ENCODE data around the gene GNGT1. TPM values are rescaled to one million over a fixed set of nuclear protein-coding genes. Genes with fewer than 3 reads are reported as not detected.

Gene GNGT1
- total RNA-seq, 1 experiment from 2014 or later: 0.63 TPM

DNA sequence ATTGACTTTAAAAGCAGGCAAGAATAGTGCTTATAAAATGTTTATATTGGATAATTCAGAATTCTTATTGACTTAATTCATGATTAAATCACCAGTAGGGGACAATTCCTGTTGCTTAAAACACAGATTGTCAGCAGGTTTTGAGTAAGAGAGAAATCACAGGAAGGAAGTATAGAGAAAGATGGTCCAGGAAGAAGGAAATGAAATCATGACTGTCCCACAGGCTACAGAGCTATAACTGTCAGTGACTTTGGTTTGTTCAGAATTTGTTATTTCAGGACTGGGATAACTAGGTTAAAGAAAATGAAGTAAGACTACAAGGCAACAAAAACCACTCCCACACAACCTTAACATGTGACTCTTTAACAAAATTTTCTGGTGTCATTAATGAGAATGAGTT is 6.8 kb downstream of the GNGT1 start:
- ATAC-seq (no peak), DNase-seq (ENCODE audit: low spot score) (no peak)
- Mint-ChIP-seq H3K9me3 (no peaks in the 10 kb centered on the region), H3K4me1 (no peaks in the 10 kb centered on the region), H3K4me3 (no peak overlapping the region), H3K27ac (no peak overlapping the region), H3K36me3 (no peaks in the 10 kb centered on the region), H3K27me3 (ENCODE audit: low read depth) (no peaks in the 10 kb centered on the region)
- POLR2A ChIA-PET: no interaction called here
- CTCF ChIA-PET: no interaction called here
- TF ChIP-seq IRF2 (CRISPR knock-in tag; IDR thresholded peaks at IDR 0.05; ENCODE audit: borderline replicate concordance, low read depth) (no peak), ATF1 (CRISPR knock-in tag; IDR thresholded peaks at IDR 0.05) (no peak), TEAD4 (CRISPR knock-in tag; IDR thresholded peaks at IDR 0.05) (no peak), CBFB (CRISPR knock-in tag; IDR thresholded peaks at IDR 0.05; ENCODE audit: low read depth) (no peak), ESRRA (CRISPR knock-in tag; IDR thresholded peaks at IDR 0.05; ENCODE audit: borderline replicate concordance) (no peak), HMGA2 (CRISPR knock-in tag; IDR thresholded peaks at IDR 0.05) (no peak), TCF7 (CRISPR knock-in tag; IDR thresholded peaks at IDR 0.05; ENCODE audit: low read depth) (no peak), MYBL2 (CRISPR knock-in tag; IDR thresholded peaks at IDR 0.05) (no peak), ZNF671 (CRISPR knock-in tag; IDR thresholded peaks at IDR 0.05) (no peak)
- TF ChIP-seq, protein P1, sequence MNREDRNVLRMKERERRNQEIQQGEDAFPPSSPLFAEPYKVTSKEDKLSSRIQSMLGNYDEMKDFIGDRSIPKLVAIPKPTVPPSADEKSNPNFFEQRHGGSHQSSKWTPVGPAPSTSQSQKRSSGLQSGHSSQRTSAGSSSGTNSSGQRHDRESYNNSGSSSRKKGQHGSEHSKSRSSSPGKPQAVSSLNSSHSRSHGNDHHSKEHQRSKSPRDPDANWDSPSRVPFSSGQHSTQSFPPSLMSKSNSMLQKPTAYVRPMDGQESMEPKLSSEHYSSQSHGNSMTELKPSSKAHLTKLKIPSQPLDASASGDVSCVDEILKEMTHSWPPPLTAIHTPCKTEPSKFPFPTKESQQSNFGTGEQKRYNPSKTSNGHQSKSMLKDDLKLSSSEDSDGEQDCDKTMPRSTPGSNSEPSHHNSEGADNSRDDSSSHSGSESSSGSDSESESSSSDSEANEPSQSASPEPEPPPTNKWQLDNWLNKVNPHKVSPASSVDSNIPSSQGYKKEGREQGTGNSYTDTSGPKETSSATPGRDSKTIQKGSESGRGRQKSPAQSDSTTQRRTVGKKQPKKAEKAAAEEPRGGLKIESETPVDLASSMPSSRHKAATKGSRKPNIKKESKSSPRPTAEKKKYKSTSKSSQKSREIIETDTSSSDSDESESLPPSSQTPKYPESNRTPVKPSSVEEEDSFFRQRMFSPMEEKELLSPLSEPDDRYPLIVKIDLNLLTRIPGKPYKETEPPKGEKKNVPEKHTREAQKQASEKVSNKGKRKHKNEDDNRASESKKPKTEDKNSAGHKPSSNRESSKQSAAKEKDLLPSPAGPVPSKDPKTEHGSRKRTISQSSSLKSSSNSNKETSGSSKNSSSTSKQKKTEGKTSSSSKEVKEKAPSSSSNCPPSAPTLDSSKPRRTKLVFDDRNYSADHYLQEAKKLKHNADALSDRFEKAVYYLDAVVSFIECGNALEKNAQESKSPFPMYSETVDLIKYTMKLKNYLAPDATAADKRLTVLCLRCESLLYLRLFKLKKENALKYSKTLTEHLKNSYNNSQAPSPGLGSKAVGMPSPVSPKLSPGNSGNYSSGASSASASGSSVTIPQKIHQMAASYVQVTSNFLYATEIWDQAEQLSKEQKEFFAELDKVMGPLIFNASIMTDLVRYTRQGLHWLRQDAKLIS (CRISPR knock-in tag; IDR thresholded peaks at IDR 0.05; ENCODE audit: borderline replicate concordance): no peak
- TF ChIP-seq, protein P2, sequence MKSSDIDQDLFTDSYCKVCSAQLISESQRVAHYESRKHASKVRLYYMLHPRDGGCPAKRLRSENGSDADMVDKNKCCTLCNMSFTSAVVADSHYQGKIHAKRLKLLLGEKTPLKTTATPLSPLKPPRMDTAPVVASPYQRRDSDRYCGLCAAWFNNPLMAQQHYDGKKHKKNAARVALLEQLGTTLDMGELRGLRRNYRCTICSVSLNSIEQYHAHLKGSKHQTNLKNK (CRISPR knock-in tag; IDR thresholded peaks at IDR 0.05): no peak
- TF ChIP-seq, protein P3, sequence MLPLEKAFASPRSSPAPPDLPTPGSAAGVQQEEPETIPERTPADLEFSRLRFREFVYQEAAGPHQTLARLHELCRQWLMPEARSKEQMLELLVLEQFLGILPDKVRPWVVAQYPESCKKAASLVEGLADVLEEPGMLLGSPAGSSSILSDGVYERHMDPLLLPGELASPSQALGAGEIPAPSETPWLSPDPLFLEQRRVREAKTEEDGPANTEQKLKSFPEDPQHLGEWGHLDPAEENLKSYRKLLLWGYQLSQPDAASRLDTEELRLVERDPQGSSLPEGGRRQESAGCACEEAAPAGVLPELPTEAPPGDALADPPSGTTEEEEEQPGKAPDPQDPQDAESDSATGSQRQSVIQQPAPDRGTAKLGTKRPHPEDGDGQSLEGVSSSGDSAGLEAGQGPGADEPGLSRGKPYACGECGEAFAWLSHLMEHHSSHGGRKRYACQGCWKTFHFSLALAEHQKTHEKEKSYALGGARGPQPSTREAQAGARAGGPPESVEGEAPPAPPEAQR (CRISPR knock-in tag; IDR thresholded peaks at IDR 0.05): no peak
- TF ChIP-seq, protein P4, sequence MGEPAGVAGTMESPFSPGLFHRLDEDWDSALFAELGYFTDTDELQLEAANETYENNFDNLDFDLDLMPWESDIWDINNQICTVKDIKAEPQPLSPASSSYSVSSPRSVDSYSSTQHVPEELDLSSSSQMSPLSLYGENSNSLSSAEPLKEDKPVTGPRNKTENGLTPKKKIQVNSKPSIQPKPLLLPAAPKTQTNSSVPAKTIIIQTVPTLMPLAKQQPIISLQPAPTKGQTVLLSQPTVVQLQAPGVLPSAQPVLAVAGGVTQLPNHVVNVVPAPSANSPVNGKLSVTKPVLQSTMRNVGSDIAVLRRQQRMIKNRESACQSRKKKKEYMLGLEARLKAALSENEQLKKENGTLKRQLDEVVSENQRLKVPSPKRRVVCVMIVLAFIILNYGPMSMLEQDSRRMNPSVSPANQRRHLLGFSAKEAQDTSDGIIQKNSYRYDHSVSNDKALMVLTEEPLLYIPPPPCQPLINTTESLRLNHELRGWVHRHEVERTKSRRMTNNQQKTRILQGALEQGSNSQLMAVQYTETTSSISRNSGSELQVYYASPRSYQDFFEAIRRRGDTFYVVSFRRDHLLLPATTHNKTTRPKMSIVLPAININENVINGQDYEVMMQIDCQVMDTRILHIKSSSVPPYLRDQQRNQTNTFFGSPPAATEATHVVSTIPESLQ (CRISPR knock-in tag; IDR thresholded peaks at IDR 0.05): no peak

DNA sequence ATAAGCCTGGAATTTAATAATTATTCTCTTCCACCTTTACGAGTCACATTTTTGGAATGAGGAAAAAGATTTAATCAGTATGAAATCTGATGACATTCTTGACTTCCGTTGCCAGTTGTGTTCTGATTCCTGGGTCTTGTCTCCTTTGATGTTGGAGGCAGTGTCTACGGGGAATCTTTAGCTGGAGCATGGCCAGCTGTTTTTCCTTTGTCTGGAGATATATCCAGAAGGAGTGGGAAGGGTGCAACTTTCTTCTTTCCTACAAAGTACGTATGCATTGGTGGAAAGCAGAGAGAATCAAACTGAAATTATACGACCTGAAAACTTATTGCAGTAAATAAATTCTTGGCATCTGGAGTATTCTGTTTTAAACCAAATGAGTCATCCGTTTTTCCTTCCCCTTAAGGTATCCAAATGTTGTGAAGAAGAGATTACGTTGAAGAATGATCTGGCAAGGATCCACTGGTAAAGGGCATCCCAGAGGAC is 8.3 kb downstream of the GNGT1 start:
- no peaks in the 10 kb centered on the region for H3K9me3 Mint-ChIP-seq
- no peak overlapping the region for H3K27ac Mint-ChIP-seq
- TF ChIP-seq, protein P5, sequence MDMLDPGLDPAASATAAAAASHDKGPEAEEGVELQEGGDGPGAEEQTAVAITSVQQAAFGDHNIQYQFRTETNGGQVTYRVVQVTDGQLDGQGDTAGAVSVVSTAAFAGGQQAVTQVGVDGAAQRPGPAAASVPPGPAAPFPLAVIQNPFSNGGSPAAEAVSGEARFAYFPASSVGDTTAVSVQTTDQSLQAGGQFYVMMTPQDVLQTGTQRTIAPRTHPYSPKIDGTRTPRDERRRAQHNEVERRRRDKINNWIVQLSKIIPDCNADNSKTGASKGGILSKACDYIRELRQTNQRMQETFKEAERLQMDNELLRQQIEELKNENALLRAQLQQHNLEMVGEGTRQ (CRISPR knock-in tag; IDR thresholded peaks at IDR 0.05): no peak
- TF ChIP-seq GTF2I (CRISPR knock-in tag; conservative IDR thresholded peaks at IDR 0.05) (no peak), MXD4 (CRISPR knock-in tag; IDR thresholded peaks at IDR 0.05; ENCODE audit: borderline replicate concordance) (no peak), GABPB1 (CRISPR knock-in tag; IDR thresholded peaks at IDR 0.05) (no peak), FOXP1 (CRISPR knock-in tag; IDR thresholded peaks at IDR 0.05; ENCODE audit: borderline replicate concordance) (no peak), NR2C2 (CRISPR knock-in tag; IDR thresholded peaks at IDR 0.05) (no peak), CBFB (CRISPR knock-in tag; IDR thresholded peaks at IDR 0.05; ENCODE audit: low read depth) (no peak), NFYB (CRISPR knock-in tag; conservative IDR thresholded peaks at IDR 0.05; ENCODE audit: low read depth) (no peak), SP1 (CRISPR knock-in tag; conservative IDR thresholded peaks at IDR 0.05) (no peak)
- TF ChIP-seq, protein P6, sequence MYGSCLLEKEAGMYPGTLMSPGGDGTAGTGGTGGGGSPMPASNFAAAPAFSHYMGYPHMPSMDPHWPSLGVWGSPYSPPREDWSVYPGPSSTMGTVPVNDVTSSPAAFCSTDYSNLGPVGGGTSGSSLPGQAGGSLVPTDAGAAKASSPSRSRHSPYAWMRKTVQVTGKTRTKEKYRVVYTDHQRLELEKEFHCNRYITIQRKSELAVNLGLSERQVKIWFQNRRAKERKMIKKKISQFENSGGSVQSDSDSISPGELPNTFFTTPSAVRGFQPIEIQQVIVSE (CRISPR knock-in tag; IDR thresholded peaks at IDR 0.05; ENCODE audit: borderline replicate concordance): no peak
- TF ChIP-seq, protein P7, sequence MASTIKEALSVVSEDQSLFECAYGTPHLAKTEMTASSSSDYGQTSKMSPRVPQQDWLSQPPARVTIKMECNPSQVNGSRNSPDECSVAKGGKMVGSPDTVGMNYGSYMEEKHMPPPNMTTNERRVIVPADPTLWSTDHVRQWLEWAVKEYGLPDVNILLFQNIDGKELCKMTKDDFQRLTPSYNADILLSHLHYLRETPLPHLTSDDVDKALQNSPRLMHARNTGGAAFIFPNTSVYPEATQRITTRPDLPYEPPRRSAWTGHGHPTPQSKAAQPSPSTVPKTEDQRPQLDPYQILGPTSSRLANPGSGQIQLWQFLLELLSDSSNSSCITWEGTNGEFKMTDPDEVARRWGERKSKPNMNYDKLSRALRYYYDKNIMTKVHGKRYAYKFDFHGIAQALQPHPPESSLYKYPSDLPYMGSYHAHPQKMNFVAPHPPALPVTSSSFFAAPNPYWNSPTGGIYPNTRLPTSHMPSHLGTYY (CRISPR knock-in tag; IDR thresholded peaks at IDR 0.05): no peak
- TF ChIP-seq, protein P8, sequence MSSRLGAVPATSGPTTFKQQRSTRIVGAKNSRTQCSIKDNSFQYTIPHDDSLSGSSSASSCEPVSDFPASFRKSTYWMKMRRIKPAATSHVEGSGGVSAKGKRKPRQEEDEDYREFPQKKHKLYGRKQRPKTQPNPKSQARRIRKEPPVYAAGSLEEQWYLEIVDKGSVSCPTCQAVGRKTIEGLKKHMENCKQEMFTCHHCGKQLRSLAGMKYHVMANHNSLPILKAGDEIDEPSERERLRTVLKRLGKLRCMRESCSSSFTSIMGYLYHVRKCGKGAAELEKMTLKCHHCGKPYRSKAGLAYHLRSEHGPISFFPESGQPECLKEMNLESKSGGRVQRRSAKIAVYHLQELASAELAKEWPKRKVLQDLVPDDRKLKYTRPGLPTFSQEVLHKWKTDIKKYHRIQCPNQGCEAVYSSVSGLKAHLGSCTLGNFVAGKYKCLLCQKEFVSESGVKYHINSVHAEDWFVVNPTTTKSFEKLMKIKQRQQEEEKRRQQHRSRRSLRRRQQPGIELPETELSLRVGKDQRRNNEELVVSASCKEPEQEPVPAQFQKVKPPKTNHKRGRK (CRISPR knock-in tag; IDR thresholded peaks at IDR 0.05; ENCODE audit: borderline replicate concordance): no peak

More for the DNA sequence above, 8.3 kb downstream of the GNGT1 start:
- Mint-ChIP-seq H3K4me3 (no peak overlapping the region), H3K36me3 (no peaks in the 10 kb centered on the region), H3K4me1 (no peaks in the 10 kb centered on the region), H3K27me3 (ENCODE audit: low read depth) (no peaks in the 10 kb centered on the region)
- ATAC-seq (no peak), DNase-seq (ENCODE audit: low spot score) (no peak)
- ChIA-PET CTCF (interaction anchor here (0.6 kb wide), 1 partner anchor 9 kb away, joined by 3 read pairs; no protein-coding TSS in a partner anchor), POLR2A (no interaction called here)
